Neuronal stem cell (in vitro differentiated cells): ENCODE measurements around the gene LRRC26.
A peak's percentile ranks its signal among the peaks of the same experiment; 100 is the strongest.

Experiments used
- DNase-seq: peaks from one replicate; pipeline ENCODE4 v3.0.0-alpha.2; 2013; ENCODE audit warnings: low spot score
- H2AFZ ChIP-seq: one replicate; pipeline ENCODE4 v1.6.1; 2013; ENCODE audit warnings: mild to moderate bottlenecking, low read length, inconsistent platforms
- H2AK5ac ChIP-seq: 2 replicates; pipeline ENCODE4 v1.6.1; 2013; ENCODE audit warnings: low read depth, mild to moderate bottlenecking, inconsistent platforms, low read length, moderate library complexity, mixed read lengths
- H2BK120ac ChIP-seq: 2 replicates; pipeline ENCODE4 v1.6.1; 2013; ENCODE audit warnings: low read depth, mild to moderate bottlenecking, inconsistent platforms, low read length, moderate library complexity, mixed read lengths
- H2BK12ac ChIP-seq: one replicate; pipeline ENCODE4 v1.6.1; 2013; ENCODE audit warnings: low read length, inconsistent platforms
- H2BK15ac ChIP-seq: 2 replicates; pipeline ENCODE4 v1.6.1; 2013; ENCODE audit warnings: mild to moderate bottlenecking, low read length, inconsistent platforms, mixed read lengths
- H2BK5ac ChIP-seq: one replicate; pipeline ENCODE4 v1.6.1; 2013; ENCODE audit warnings: inconsistent platforms, mild to moderate bottlenecking, low read length, moderate library complexity
- H3K14ac ChIP-seq: one replicate; pipeline ENCODE4 v1.6.1; 2013; ENCODE audit warnings: low read length, inconsistent platforms
- H3K18ac ChIP-seq: 2 replicates; pipeline ENCODE4 v1.6.1; 2013; ENCODE audit warnings: low read length, inconsistent platforms
- H3K23ac ChIP-seq: 2 replicates; pipeline ENCODE4 v1.6.1; 2013; ENCODE audit warnings: low read depth, mild to moderate bottlenecking, mixed read lengths, low read length, inconsistent platforms; ENCODE audit not compliant: poor library complexity
- H3K27ac ChIP-seq: replicated peaks from 3 replicates; pipeline ENCODE4 v1.5.1; 2013; ENCODE audit warnings: low read length, inconsistent platforms
- H3K27me3 ChIP-seq, 3 experiments: 2 replicates each; pipeline ENCODE4 v1.6.1; 2013; ENCODE audit warnings: low read length in 3 of 3, mild to moderate bottlenecking in 2 of 3, inconsistent platforms in 1 of 3, low read depth in 1 of 3, mixed read lengths in 1 of 3, moderate library complexity in 1 of 3; ENCODE audit not compliant: control insufficient read depth in 3 of 3, insufficient read depth in 3 of 3
- H3K36me3 ChIP-seq, 2 donors: replicated peaks in 1 of 2; 2 replicates each; pipeline ENCODE4 v1.6.1; 2013; ENCODE audit warnings: low read length in 2 of 2; ENCODE audit not compliant: control insufficient read depth in 2 of 2, insufficient read depth in 2 of 2
- H3K4ac ChIP-seq: 2 replicates; pipeline ENCODE4 v1.6.1; 2013; ENCODE audit warnings: inconsistent platforms, mild to moderate bottlenecking, low read length, moderate library complexity
- H3K4me1 ChIP-seq, 2 donors: 1 replicate in 1 of 2; 2 replicates in 1 of 2; pipeline ENCODE4 v1.6.1; 2013; ENCODE audit warnings: low read length in 2 of 2, low read depth in 1 of 2; ENCODE audit not compliant: control insufficient read depth in 2 of 2, insufficient read depth in 1 of 2
- H3K4me2 ChIP-seq: one replicate; pipeline ENCODE4 v1.6.1; 2013; ENCODE audit warnings: mild to moderate bottlenecking, low read length, inconsistent platforms; ENCODE audit not compliant: insufficient read depth, poor library complexity, severe bottlenecking
- H3K4me3 ChIP-seq, 2 donors: 2 replicates each; pipeline ENCODE4 v1.5.1; 2013; ENCODE audit warnings: low read length in 2 of 2, mild to moderate bottlenecking in 2 of 2, inconsistent platforms in 1 of 2, moderate library complexity in 1 of 2
- H3K79me1 ChIP-seq: one replicate; pipeline ENCODE4 v1.6.1; 2013; ENCODE audit warnings: low read depth, mild to moderate bottlenecking, inconsistent platforms, low read length, moderate library complexity
- H3K9ac ChIP-seq: one replicate; pipeline ENCODE4 v1.6.1; 2013; ENCODE audit warnings: mild to moderate bottlenecking, low read depth, low read length, inconsistent platforms; ENCODE audit not compliant: poor library complexity
- H3K9me3 ChIP-seq, 2 donors: replicated peaks in 1 of 2; 2 replicates each; pipeline versions ENCODE3 to v1.6.1; 2013; ENCODE audit warnings: low read length in 2 of 2, mild to moderate bottlenecking in 2 of 2, inconsistent platforms in 1 of 2, low read depth in 1 of 2, mixed read lengths in 1 of 2, moderate library complexity in 1 of 2; ENCODE audit not compliant: control insufficient read depth in 2 of 2, insufficient read depth in 1 of 2
- H4K8ac ChIP-seq: one replicate; pipeline ENCODE4 v1.6.1; 2013; ENCODE audit warnings: low read depth, mild to moderate bottlenecking, inconsistent platforms, low read length, moderate library complexity
- H4K91ac ChIP-seq: one replicate; pipeline ENCODE4 v1.6.1; 2013; ENCODE audit warnings: low read length, low read depth, mild to moderate bottlenecking, inconsistent platforms; ENCODE audit not compliant: poor library complexity
- WGBS, 2 donors: extraction: QIAGEN DNeasy Blood & Tissue Kit; methylation state at CpG; one replicate each; pipeline ENCODE4 v1.1.7; 2013; ENCODE audit warnings: missing lambda C conversion rate in 2 of 2, mixed read lengths in 1 of 2; ENCODE audit not compliant: insufficient read length in 2 of 2, insufficient replicate concordance in 1 of 2; ENCODE audit errors: extremely low coverage in 2 of 2; 5-methylcytosine and 5-hydroxymethylcytosine counted together

The LRRC26 gene

DNA sequence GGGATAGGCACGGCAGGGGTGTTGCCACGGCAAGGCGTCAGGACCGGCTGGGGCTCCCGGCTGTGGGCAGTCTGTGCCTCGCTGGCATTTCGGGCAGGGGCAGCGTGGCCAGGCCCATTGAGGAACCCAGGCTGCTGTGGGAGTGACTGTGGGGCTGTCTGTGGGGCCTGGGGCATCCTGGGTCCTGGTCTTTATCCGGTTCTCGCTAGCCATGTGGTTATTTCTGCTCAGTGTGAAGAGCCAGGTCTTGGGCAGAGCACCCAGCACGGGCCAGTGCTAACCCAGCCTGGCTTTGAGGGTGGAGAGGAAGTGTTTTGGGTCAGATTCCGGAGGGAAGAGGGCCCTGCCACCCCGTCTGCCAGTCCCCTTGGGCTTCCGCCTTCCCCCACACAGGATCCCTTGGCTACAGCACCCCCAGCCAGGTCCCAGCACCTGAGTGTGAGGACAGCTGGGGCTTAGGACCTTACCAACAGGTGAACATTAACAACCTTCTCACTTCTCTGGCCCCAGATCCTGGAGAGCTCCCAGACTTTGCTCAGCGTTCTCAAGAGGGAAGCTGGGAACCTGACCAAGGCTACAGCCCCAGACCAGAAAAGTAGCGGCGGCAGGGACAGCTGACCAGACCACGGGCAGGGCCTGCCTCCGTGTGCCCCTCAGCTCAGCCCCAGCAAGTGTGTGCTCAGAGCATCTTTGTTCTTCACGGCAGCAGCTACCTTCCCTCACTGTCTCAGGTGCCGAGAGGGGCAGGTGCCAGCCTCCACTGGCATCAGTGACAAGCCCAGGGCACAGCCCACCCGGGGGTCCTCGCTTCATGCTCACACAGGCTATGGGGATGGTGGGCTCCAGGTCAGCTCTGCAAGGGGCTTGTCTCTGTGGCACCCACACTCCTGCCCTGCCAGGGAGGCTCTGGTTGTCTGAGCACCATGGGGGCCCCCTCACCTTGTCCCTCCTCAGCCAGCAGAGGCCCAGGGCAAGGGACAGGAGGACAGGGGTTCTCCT lies 19.7 kb upstream of the LRRC26 start:
- no peak overlapping the region for H2BK12ac ChIP-seq
- H2BK15ac ChIP-seq = no peak overlapping the region
- no CpG with 5 or more reads among the region's 23 CpGs for WGBS, 2 donors
- H3K9ac ChIP-seq = peak overlapping the region; percentile 93
- H3K14ac ChIP-seq = no peak overlapping the region
- H2AFZ ChIP-seq = peak overlapping the region; percentile 95
- no peak for DNase-seq
- H3K18ac ChIP-seq = no peak overlapping the region
- peaks cover 15 to 52% of the 10 kb centered on the region in 2 donors for H3K36me3 ChIP-seq
- peaks cover 0 to 1% of the 10 kb centered on the region in 2 donors for H3K9me3 ChIP-seq
- H3K4me1 ChIP-seq = peaks cover 17% of the 10 kb centered on the region in 2 donors
- peak overlapping the region; percentile 99 to 100 for H3K4me3 ChIP-seq
- peaks cover 0 to 2% (median 0%) of the 10 kb centered on the region in 3 experiments for H3K27me3 ChIP-seq
- H3K27ac ChIP-seq = no peak overlapping the region
- H2BK120ac ChIP-seq = no peak overlapping the region
- H3K4ac ChIP-seq = no peak overlapping the region
- H2BK5ac ChIP-seq = no peak overlapping the region
- peaks cover 37% of the 10 kb centered on the region for H3K79me1 ChIP-seq
- H3K23ac ChIP-seq = peak overlapping the region; percentile 95
- no peak overlapping the region for H4K8ac ChIP-seq
- no peak overlapping the region for H4K91ac ChIP-seq
- peak overlapping the region; percentile 93 for H3K4me2 ChIP-seq
- peak overlapping the region; percentile 84 for H2AK5ac ChIP-seq

GRCh38 chr9:137188490-137189296 lies 18.8 kb upstream of the LRRC26 start, which contains the start of the genes ANAPC2 and SSNA1:
Gene ANAPC2 (minus strand): TSS chr9:137188560. CDS start chr9:137188532, 28 bp downstream.
Gene SSNA1 (plus strand): TSS chr9:137188676. CDS start chr9:137188727, 51 bp downstream.
- WGBS, 2 donors = no CpG with 5 or more reads among the region's 98 CpGs
- Histone ChIP-seq H3K23ac (peak within 1 kb of the TSS; percentile 95), H4K91ac (no peak within 1 kb of the TSS), H2AK5ac (peak within 1 kb of the TSS; percentile 93), H3K27ac (no peak within 1 kb of the TSS), H3K14ac (peak within 1 kb of the TSS; percentile 82), H3K4me3 (peak within 1 kb of the TSS; percentile 99 to 100), H3K4me2 (peak within 1 kb of the TSS; percentile 94), H3K18ac (peak within 1 kb of the TSS; percentile 92), H2BK120ac (no peak within 1 kb of the TSS), H2AFZ (peak within 1 kb of the TSS; percentile 95), H3K4ac (peak within 1 kb of the TSS; percentile 78), H3K27me3 (peaks cover 0 to 2% (median 0%) of the 10 kb centered on the region in 3 experiments), H3K9me3 (peaks cover 0 to 1% of the 10 kb centered on the region in 2 donors), H3K9ac (peak within 1 kb of the TSS; percentile 95), H2BK5ac (peak within 1 kb of the TSS; percentile 78), H3K36me3 (peaks cover 18 to 61% of the 10 kb centered on the region in 2 donors), H3K79me1 (peaks cover 32% of the 10 kb centered on the region), H3K4me1 (peaks cover 12 to 17% of the 10 kb centered on the region in 2 donors), H2BK15ac (no peak within 1 kb of the TSS), H4K8ac (peak within 1 kb of the TSS; percentile 98), H2BK12ac (no peak within 1 kb of the TSS)
- DNase-seq = peak; percentile 93

DNA sequence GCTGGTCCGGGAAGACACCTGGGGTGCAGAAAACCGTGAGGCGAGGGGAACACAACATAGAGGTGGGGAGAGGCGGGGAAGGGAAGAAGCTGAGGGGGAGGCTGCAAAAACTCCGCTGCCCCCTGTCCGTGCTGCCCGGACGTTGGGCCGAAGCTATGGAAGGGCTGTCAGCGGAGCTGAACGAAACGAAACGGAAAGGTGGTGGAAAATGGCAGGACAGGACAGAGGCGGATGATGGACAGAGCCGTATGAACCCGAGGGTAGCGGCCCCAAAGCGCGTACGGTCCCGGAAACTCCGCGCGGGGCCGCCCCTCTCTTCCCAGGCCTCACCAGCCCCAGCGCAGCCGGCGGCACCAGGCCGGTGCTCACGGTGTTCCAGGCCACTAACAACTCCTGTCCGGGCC lies 18.2 kb upstream of the LRRC26 start:
- Histone ChIP-seq H2BK5ac (peak overlapping the region; percentile 78), H3K4me3 (peak overlapping the region; percentile 99 to 100), H2BK120ac (no peak overlapping the region), H3K9ac (peak overlapping the region; percentile 95), H3K14ac (peak overlapping the region; percentile 82), H3K9me3 (peaks cover 0 to 1% of the 10 kb centered on the region in 2 donors), H2BK15ac (no peak overlapping the region), H3K79me1 (peaks cover 28% of the 10 kb centered on the region), H3K4me1 (peaks cover 12 to 17% of the 10 kb centered on the region in 2 donors), H3K27me3 (peaks cover 0 to 2% (median 0%) of the 10 kb centered on the region in 3 experiments), H2BK12ac (no peak overlapping the region), H3K23ac (peak overlapping the region; percentile 95), H4K91ac (no peak overlapping the region), H3K4ac (peak overlapping the region; percentile 78), H2AK5ac (peak overlapping the region; percentile 93), H2AFZ (peak overlapping the region; percentile 95), H3K4me2 (peak overlapping the region; percentile 94), H3K18ac (peak overlapping the region; percentile 89), H4K8ac (peak overlapping the region; percentile 98), H3K36me3 (peaks cover 24 to 67% of the 10 kb centered on the region in 2 donors), H3K27ac (no peak overlapping the region)
- no peak for DNase-seq
- WGBS, 2 donors = no CpG with 5 or more reads among the region's 31 CpGs
